Breast epithelium (tissue), 4 donors: ENCODE results near the gene CALM1. TPM values are rescaled to one million over a fixed set of nuclear protein-coding genes. Genes with fewer than 3 reads are reported as not detected.

Experiments used
- DNase-seq, 2 donors: peaks; one replicate each; pipeline ENCODE4 v3.0.0-alpha.2; 2019; ENCODE audit warnings: low spot score in 2 of 2
- H3K27ac ChIP-seq, 2 donors: fragments of 200-600 bp; sonication (generic) in 1 of 2; one replicate each; pipeline ENCODE4 v1.5.1; 2016 to 2019; ENCODE audit warnings: mild to moderate bottlenecking in 1 of 2
- H3K27me3 ChIP-seq, 2 donors: fragments of 200-600 bp; sonication (generic) in 1 of 2; one replicate each; pipeline versions ENCODE4 v1.5.1 to v1.6.0; 2017 to 2019; ENCODE audit warnings: control low read depth in 1 of 2, mild to moderate bottlenecking in 1 of 2
- H3K36me3 ChIP-seq: fragments of 200-600 bp; one replicate; pipeline ENCODE4 v1.5.1; 2019
- H3K4me1 ChIP-seq, 2 donors: fragments of 200-600 bp; sonication (generic); one replicate each; pipeline ENCODE4 v1.5.1; 2016 to 2019; ENCODE audit warnings: control low read depth in 1 of 2
- H3K4me3 ChIP-seq, 3 donors: fragments of 200-600 bp; sonication (generic); 1 replicate in 2 of 3; 2 replicates in 1 of 3; pipeline ENCODE4 v1.5.1; 2016 to 2019; ENCODE audit warnings: mild to moderate bottlenecking in 3 of 3, moderate library complexity in 2 of 3
- H3K9me3 ChIP-seq, 2 donors: fragments of 200-600 bp; sonication (generic) in 1 of 2; one replicate each; pipeline ENCODE4 v1.5.1; 2016 to 2019; ENCODE audit warnings: control low read depth in 1 of 2
- POLR2A ChIP-seq: fragments of 450-650 bp; IDR thresholded peaks from one replicate; pipeline ENCODE4 v1.6.1; 2016; ENCODE audit warnings: antibody characterized with exemption, mild to moderate bottlenecking, moderate library complexity
- POLR2AphosphoS5 ChIP-seq, 3 donors: sonication (generic); formaldehyde crosslinking; IDR thresholded peaks; one replicate each; pipeline ENCODE4 v1.6.1; 2017; ENCODE audit warnings: antibody characterized with exemption in 3 of 3
- intact Hi-C: fragments of 100-400 bp; cut with DNase I; formaldehyde crosslinking; loops from one replicate; pipeline ENCODE4 v1.15.1; 2023; ENCODE audit warnings: low total_unique reads
- total RNA-seq, 3 donors: library from RNA; depleted of rRNA; stranded (reverse); fragments of >200 nt; gene quantifications; one replicate each; pipeline ENCODE4 v1.1.0, GENCODE V29; 2016
- TF ChIP-seq, protein P1 (sequence below), 3 donors: fragments of 450-650 bp; IDR thresholded peaks; one replicate each; pipeline ENCODE4 v1.5.1; 2016 to 2017; ENCODE audit warnings: antibody characterized with exemption in 3 of 3, mild to moderate bottlenecking in 3 of 3, moderate library complexity in 3 of 3

Gene CALM1
- total RNA-seq, 3 donors from 2014 or later = 186 to 332 (median 237) TPM

DNA sequence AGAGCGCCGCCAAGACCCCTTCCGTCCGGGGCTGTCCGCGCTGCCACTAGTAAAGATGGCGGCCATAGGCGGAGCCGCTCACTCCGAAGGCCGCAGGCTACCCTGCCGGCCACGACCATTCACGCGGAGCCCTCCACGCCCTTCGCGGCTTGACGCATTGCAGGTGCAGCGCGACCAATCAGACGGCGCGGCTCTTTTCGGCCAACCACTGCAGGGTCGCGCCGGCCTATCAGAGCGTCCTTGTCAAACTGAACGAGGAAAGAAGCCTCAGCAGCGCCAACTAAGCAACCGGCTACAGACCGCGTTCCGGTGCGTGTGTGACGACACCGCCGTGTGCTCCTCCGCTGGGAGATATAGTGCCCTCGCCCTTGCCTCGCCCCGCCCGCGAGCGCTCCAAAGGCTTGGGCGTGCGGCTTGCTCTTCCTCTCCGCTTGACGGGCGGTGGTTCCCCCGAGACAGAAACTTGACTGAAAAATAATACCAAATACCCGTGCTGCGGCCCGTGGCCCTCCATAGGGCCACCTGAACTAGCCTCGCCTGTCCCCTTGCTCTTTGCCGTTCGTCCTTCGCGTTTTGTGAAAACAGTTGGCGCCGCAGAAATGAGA lies 13.6 kb upstream of the CALM1 start:
- Histone ChIP-seq H3K9me3 (no peaks in the 10 kb centered on the region), H3K27ac (peak overlapping the region; percentile 98), H3K36me3 (no peaks in the 10 kb centered on the region), H3K4me3 (peak overlapping the region; percentile 60 to 75 (median 61)), H3K27me3 (no peaks in the 10 kb centered on the region), H3K4me1 (peaks cover 0 to 8% of the 10 kb centered on the region in 2 donors)
- TF ChIP-seq POLR2AphosphoS5 (IDR thresholded peaks at IDR 0.05) = peak; percentile 98 to 99 (median 99)
- TF ChIP-seq, protein P1, sequence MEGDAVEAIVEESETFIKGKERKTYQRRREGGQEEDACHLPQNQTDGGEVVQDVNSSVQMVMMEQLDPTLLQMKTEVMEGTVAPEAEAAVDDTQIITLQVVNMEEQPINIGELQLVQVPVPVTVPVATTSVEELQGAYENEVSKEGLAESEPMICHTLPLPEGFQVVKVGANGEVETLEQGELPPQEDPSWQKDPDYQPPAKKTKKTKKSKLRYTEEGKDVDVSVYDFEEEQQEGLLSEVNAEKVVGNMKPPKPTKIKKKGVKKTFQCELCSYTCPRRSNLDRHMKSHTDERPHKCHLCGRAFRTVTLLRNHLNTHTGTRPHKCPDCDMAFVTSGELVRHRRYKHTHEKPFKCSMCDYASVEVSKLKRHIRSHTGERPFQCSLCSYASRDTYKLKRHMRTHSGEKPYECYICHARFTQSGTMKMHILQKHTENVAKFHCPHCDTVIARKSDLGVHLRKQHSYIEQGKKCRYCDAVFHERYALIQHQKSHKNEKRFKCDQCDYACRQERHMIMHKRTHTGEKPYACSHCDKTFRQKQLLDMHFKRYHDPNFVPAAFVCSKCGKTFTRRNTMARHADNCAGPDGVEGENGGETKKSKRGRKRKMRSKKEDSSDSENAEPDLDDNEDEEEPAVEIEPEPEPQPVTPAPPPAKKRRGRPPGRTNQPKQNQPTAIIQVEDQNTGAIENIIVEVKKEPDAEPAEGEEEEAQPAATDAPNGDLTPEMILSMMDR (IDR thresholded peaks at IDR 0.05) = peak in 1 of 3 donors; percentile 15
- peak; percentile 89 for TF ChIP-seq POLR2A
- DNase-seq = peak; percentile 99
- intact Hi-C loops = no loop called here

DNA sequence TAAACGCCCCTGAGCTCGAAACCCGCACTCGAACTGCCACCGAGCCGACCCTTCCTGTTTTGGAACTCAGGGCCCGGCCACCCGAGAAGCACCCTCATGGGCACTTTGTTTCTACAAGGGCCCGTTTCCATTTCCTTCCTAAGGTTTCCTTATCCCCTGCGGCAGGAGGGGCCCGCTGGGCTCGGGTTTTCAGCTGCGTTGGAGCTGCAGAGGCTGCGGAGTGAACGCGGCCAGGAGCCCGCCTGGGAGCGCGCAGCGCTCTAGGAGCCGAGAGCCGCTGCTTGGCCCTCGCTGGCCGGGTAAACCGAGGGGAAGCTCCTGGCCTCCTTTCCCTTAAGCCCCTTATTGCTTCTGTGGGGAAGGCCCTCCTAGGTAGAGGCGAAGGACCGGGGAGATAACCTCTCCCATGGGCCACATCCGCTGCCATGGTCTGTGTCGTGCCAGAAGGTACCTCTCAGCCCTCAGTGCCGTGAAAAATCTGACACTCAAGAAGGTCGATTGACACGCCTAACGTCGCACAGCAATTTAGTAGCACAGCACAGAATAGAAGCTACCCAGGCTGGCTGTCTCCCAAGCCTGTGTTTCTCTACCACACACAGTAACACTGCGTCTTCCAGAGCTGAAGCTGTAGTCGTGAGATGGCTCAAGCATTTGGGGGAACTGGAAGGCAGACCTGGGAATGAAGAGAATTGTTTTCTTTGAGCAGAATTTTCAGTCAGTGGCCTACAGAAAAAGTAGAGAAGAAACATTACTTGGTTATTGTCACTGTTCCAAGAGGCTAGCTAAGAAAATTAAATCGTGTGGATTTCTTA lies 12.9 kb upstream of the CALM1 start:
- intact Hi-C loops = no loop called here
- peak; percentile 27 to 55 for DNase-seq
- Histone ChIP-seq H3K9me3 (no peaks in the 10 kb centered on the region), H3K4me3 (peak overlapping the region; percentile 60 to 75 (median 61)), H3K36me3 (no peaks in the 10 kb centered on the region), H3K4me1 (peaks cover 0 to 8% of the 10 kb centered on the region in 2 donors), H3K27me3 (no peaks in the 10 kb centered on the region), H3K27ac (peak overlapping the region; percentile 98)
- TF ChIP-seq POLR2AphosphoS5 (IDR thresholded peaks at IDR 0.05) (peak in 1 of 3 donors; percentile 45), POLR2A (no peak)

DNA sequence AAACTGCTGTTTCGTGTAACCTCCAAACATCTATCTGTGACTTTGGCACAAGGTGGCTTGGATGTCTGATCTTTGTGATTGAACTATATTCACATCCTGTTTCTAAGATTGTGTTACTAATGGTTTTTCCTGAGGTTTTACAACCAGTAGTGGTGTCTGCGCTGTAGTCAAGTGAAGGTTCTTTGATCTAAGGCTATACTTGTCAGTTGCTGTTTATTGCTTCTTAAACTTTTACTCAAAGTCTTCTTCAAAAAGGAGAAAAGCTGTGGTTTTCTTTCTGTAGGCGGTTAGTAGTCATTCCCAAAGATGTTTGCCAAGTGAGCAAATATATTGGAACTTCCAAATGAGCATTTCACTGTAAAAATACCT lies 12.3 kb upstream of the CALM1 start:
- H3K9me3 ChIP-seq = no peaks in the 10 kb centered on the region
- H3K4me1 ChIP-seq = peaks cover 0 to 8% of the 10 kb centered on the region in 2 donors
- TF ChIP-seq POLR2AphosphoS5 (IDR thresholded peaks at IDR 0.05) (no peak), POLR2A (no peak)
- TF ChIP-seq, protein P1 (IDR thresholded peaks at IDR 0.05) = no peak
- H3K27me3 ChIP-seq = no peaks in the 10 kb centered on the region
- H3K27ac ChIP-seq = peak overlapping the region; percentile 98
- DNase-seq = no peak
- H3K36me3 ChIP-seq = no peaks in the 10 kb centered on the region
- H3K4me3 ChIP-seq = peak overlapping the region in 1 of 3 donors; percentile 75
- intact Hi-C loops = no loop called here

DNA sequence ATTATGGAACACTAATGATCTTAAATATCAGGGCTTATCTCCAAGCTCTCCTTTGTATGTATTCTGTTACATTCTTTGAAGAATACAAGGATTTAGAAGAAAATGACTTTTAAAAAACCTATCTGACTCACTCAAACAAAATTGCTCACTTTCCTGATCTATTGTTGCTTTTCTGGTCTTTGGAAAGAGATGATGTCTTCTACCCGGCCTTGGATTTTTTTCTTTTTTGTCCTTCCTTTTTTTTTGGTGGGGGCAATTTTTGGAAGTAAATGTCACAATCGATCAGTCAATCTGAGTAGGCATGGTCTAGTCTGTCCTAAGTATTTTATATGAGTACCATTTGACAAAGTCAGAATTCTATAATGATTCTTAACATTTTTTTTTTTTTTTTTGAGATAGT lies 10.5 kb upstream of the CALM1 start:
- TF ChIP-seq, protein P1 (IDR thresholded peaks at IDR 0.05) = no peak
- no peak for TF ChIP-seq POLR2A
- no peak for TF ChIP-seq POLR2AphosphoS5 (IDR thresholded peaks at IDR 0.05)
- Histone ChIP-seq H3K27ac (no peak overlapping the region), H3K36me3 (no peaks in the 10 kb centered on the region), H3K4me1 (peaks cover 0 to 8% of the 10 kb centered on the region in 2 donors), H3K9me3 (no peaks in the 10 kb centered on the region), H3K4me3 (no peak overlapping the region), H3K27me3 (no peaks in the 10 kb centered on the region)
- no peak for DNase-seq
- intact Hi-C loops = no loop called here

DNA sequence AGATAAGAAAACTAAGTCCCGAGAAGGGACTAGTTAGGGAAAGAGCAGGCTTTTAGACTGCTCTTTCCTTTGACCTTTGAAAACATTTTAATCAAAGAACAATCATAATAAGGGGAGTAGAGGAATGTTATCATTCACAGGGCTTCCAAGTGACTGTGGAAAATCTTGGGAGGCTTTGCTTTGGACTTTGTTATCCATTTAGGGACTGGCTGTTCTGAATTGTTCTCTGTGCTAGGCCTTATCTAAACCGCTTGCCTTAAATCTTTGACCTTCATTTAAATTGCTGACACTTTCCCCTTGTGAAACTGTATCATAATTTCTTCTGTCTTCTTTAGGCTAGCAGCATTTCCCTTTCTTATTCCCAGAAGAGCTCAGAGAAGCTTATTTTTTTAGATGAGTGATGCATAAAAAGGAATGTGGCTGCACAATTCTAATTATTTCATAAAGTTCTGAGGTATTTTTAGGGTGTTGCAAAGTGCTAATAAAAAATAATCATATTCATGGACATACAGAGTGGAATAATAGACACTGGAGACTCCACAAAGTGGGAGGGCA lies 9.5 kb upstream of the CALM1 start:
- Histone ChIP-seq H3K27ac (no peak overlapping the region), H3K36me3 (no peaks in the 10 kb centered on the region), H3K27me3 (no peaks in the 10 kb centered on the region), H3K4me1 (peaks cover 0 to 3% of the 10 kb centered on the region in 2 donors), H3K4me3 (no peak overlapping the region), H3K9me3 (no peaks in the 10 kb centered on the region)
- intact Hi-C loops = no loop called here
- no peak for DNase-seq
- TF ChIP-seq POLR2A = no peak
- TF ChIP-seq, protein P1 (IDR thresholded peaks at IDR 0.05) = no peak
- no peak for TF ChIP-seq POLR2AphosphoS5 (IDR thresholded peaks at IDR 0.05)
